GM23248 (cell line): ENCODE measurements around the gene PPP1R37.

ENCODE experiments used
- EZH2 ChIP-seq: fragments of 200-600 bp; sonication (generic); IDR thresholded peaks from 2 replicates; pipeline ENCODE4 v1.6.1; 2018; ENCODE audit warnings: antibody characterized with exemption, mild to moderate bottlenecking; ENCODE audit not compliant: insufficient read depth, poor library complexity, severe bottlenecking
- EZH2phosphoT487 ChIP-seq: fragments of 200-600 bp; sonication (generic); IDR thresholded peaks from 2 replicates; pipeline ENCODE4 v1.6.1; 2018; ENCODE audit warnings: antibody characterized with exemption, moderate library complexity, mild to moderate bottlenecking, low read depth; ENCODE audit not compliant: insufficient read depth

GRCh38 chr19:45079063-45079910, 13.7 kb upstream of the PPP1R37 start, which contains the start of gene GEMIN7:
- TF ChIP-seq EZH2 = no peak
- no peak for TF ChIP-seq EZH2phosphoT487
